Trophoblast cell (in vitro differentiated cells and primary cell): ENCODE measurements around the gene GLTP.

Experiments used
- DNase-seq, 2 donors: peaks; one replicate each; pipeline ENCODE4 v3.0.0-alpha.2; 2016
- H2AFZ ChIP-seq: 2 replicates; pipeline ENCODE4 v1.6.1; 2013; ENCODE audit warnings: low read length, moderate library complexity, mild to moderate bottlenecking; ENCODE audit not compliant: insufficient read depth, poor library complexity
- H2AK5ac ChIP-seq: 2 replicates; pipeline ENCODE4 v1.6.1; 2013; ENCODE audit warnings: mild to moderate bottlenecking, low read length
- H2BK120ac ChIP-seq: 2 replicates; pipeline ENCODE4 v1.6.1; 2013; ENCODE audit warnings: low read length, mild to moderate bottlenecking, moderate library complexity; ENCODE audit not compliant: insufficient read depth, poor library complexity
- H2BK12ac ChIP-seq: 2 replicates; pipeline ENCODE4 v1.6.1; 2013; ENCODE audit warnings: mild to moderate bottlenecking, low read length, moderate library complexity
- H2BK5ac ChIP-seq: 2 replicates; pipeline ENCODE4 v1.6.1; 2013; ENCODE audit warnings: low read length, low read depth, moderate library complexity, mild to moderate bottlenecking; ENCODE audit not compliant: poor library complexity
- H3K14ac ChIP-seq: 2 replicates; pipeline ENCODE4 v1.6.1; 2013; ENCODE audit warnings: mild to moderate bottlenecking, low read length
- H3K18ac ChIP-seq: 2 replicates; pipeline ENCODE4 v1.6.1; 2013; ENCODE audit warnings: mild to moderate bottlenecking, low read length
- H3K23ac ChIP-seq: 2 replicates; pipeline ENCODE4 v1.6.1; 2013; ENCODE audit warnings: low read length
- H3K27ac ChIP-seq: 2 replicates; pipeline ENCODE4 v1.5.1; 2013; ENCODE audit warnings: low read depth, mild to moderate bottlenecking, inconsistent platforms, low read length, moderate library complexity
- H3K27me3 ChIP-seq: 2 replicates; pipeline ENCODE4 v1.6.1; 2013; ENCODE audit warnings: inconsistent platforms, mild to moderate bottlenecking, low read length, moderate library complexity; ENCODE audit not compliant: insufficient read depth
- H3K36me3 ChIP-seq, 2 experiments: 1 replicate in 1 of 2; 2 replicates in 1 of 2; pipeline ENCODE4 v1.6.1; 2013; ENCODE audit warnings: low read length in 2 of 2, mild to moderate bottlenecking in 2 of 2, moderate library complexity in 1 of 2; ENCODE audit not compliant: insufficient read depth in 2 of 2, control insufficient read depth in 1 of 2
- H3K4ac ChIP-seq: 2 replicates; pipeline ENCODE4 v1.6.1; 2013; ENCODE audit warnings: low read depth, mild to moderate bottlenecking, low read length, moderate library complexity
- H3K4me1 ChIP-seq, 2 experiments: 1 replicate in 1 of 2; 2 replicates in 1 of 2; pipeline ENCODE4 v1.6.1; 2013; ENCODE audit warnings: low read length in 2 of 2, mild to moderate bottlenecking in 2 of 2, moderate library complexity in 1 of 2; ENCODE audit not compliant: insufficient read depth in 2 of 2, control insufficient read depth in 1 of 2
- H3K4me2 ChIP-seq: 2 replicates; pipeline ENCODE4 v1.6.1; 2013; ENCODE audit warnings: inconsistent platforms, mild to moderate bottlenecking, low read length, moderate library complexity
- H3K4me3 ChIP-seq: 2 replicates; pipeline ENCODE4 v1.5.1; 2013; ENCODE audit warnings: mild to moderate bottlenecking, low read depth, low read length, inconsistent platforms
- H3K79me1 ChIP-seq: one replicate; pipeline ENCODE4 v1.6.1; 2013; ENCODE audit warnings: low read length
- H3K79me2 ChIP-seq: 2 replicates; pipeline ENCODE4 v1.6.1; 2013; ENCODE audit warnings: low read length, mild to moderate bottlenecking; ENCODE audit not compliant: control insufficient read depth, insufficient read depth, poor library complexity
- H3K9ac ChIP-seq: 2 replicates; pipeline ENCODE4 v1.6.1; 2013; ENCODE audit warnings: mild to moderate bottlenecking, low read length
- H3K9me3 ChIP-seq: 2 replicates; pipeline ENCODE4 v1.6.1; 2013; ENCODE audit warnings: low read depth, mild to moderate bottlenecking, control low read depth, inconsistent platforms, low read length; ENCODE audit not compliant: insufficient read depth
- H4K12ac ChIP-seq: 2 replicates; pipeline ENCODE4 v1.6.1; 2013; ENCODE audit warnings: low read depth, mild to moderate bottlenecking, low read length, moderate library complexity
- H4K8ac ChIP-seq: 2 replicates; pipeline ENCODE4 v1.6.1; 2013; ENCODE audit warnings: low read depth, mild to moderate bottlenecking, low read length, moderate library complexity
- H4K91ac ChIP-seq: one replicate; pipeline ENCODE4 v1.6.1; 2013; ENCODE audit warnings: low read depth, mild to moderate bottlenecking, low read length, moderate library complexity
- WGBS: extraction: QIAGEN DNeasy Blood & Tissue Kit; methylation state at CpG from one replicate; pipeline ENCODE4 v1.1.7; 2013; ENCODE audit warnings: missing lambda C conversion rate; ENCODE audit not compliant: insufficient read length, insufficient coverage; ENCODE audit errors: extremely low coverage; 5-methylcytosine and 5-hydroxymethylcytosine counted together

The GLTP gene

DNA sequence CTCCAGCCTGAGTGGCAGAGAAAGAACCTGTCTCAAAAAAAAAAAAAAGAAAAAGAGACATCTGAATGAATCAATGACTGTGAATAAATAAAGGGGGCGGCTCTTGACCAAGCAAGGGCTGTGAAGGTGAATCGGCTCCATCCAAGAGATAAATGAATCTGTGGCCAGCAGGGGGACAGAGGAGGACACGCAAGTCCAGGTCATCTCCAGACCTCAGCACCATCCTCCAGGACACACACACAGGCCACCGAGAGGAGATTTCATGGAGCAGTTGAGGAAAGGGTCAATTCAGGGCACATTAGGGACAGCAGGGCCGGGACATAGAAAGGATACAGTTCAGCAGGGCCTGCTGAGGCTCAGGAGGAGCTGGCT, 68.7 kb downstream of the GLTP start:
- Histone ChIP-seq H2BK12ac (no peak overlapping the region), H2AFZ (no peak overlapping the region), H3K79me2 (no peaks in the 10 kb centered on the region), H3K23ac (no peak overlapping the region), H2BK120ac (no peak overlapping the region), H2AK5ac (no peak overlapping the region), H3K9me3 (peaks cover 4% of the 10 kb centered on the region), H3K4ac (no peak overlapping the region), H3K79me1 (no peaks in the 10 kb centered on the region), H3K27ac (no peak overlapping the region), H3K14ac (no peak overlapping the region), H3K4me1 (no peaks in the 10 kb centered on the region), H4K91ac (no peak overlapping the region), H3K4me2 (no peak overlapping the region), H3K18ac (no peak overlapping the region), H3K36me3 (no peaks in the 10 kb centered on the region), H3K4me3 (no peak overlapping the region), H4K12ac (no peak overlapping the region), H3K9ac (no peak overlapping the region), H3K27me3 (no peaks in the 10 kb centered on the region), H4K8ac (no peak overlapping the region), H2BK5ac (no peak overlapping the region)
- no CpG with 5 or more reads among the region's 5 CpGs for WGBS
- DNase-seq, result no peak

DNA sequence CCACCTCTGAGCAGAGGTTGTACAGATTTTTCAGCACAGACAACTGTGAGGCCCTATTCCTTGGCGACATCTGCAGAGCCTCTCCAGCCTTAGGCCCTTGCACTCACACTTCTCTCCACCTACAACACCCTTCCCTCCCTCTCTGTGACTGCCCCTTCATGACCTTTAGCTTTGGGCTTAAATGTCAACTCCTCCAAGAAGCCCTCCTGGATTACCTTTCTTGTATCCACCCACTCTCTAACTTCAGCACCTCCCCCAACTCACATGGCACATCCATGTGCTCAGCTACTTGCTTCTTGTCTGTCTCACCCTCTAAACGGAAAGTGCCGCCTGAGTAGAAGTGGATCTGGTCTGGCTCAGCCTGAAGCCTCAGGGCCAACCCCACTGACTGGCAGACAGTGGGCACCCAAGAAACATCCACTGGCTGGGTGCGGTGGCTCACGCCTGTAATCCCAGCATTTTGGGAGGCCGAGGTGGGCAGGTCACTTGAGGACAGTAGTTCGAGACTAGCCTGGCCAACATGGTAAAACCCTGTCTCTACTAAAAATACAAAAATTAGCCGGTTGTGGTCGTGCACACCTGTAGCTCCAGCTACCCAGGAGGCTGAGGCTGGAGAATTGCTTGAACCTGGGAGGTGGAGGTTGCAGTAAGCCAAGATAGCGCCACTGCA, 69.3 kb downstream of the GLTP start:
- H3K14ac ChIP-seq, result no peak overlapping the region
- no peak overlapping the region for H3K4me3 ChIP-seq
- H2AK5ac ChIP-seq, result no peak overlapping the region
- H3K4me2 ChIP-seq, result no peak overlapping the region
- no peak overlapping the region for H2BK5ac ChIP-seq
- no peaks in the 10 kb centered on the region for H3K79me1 ChIP-seq
- no peaks in the 10 kb centered on the region for H3K36me3 ChIP-seq
- H3K18ac ChIP-seq, result no peak overlapping the region
- H2AFZ ChIP-seq, result no peak overlapping the region
- H3K9ac ChIP-seq, result no peak overlapping the region
- H3K27ac ChIP-seq, result no peak overlapping the region
- H3K9me3 ChIP-seq, result peaks cover 4% of the 10 kb centered on the region
- no peak overlapping the region for H3K4ac ChIP-seq
- no peak for DNase-seq
- no CpG with 5 or more reads among the region's 10 CpGs for WGBS
- H3K27me3 ChIP-seq, result no peaks in the 10 kb centered on the region
- no peak overlapping the region for H4K12ac ChIP-seq
- no peak overlapping the region for H2BK120ac ChIP-seq
- no peak overlapping the region for H3K23ac ChIP-seq
- H4K91ac ChIP-seq, result no peak overlapping the region
- H3K4me1 ChIP-seq, result no peaks in the 10 kb centered on the region
- H3K79me2 ChIP-seq, result no peaks in the 10 kb centered on the region
- no peak overlapping the region for H2BK12ac ChIP-seq
- H4K8ac ChIP-seq, result no peak overlapping the region

DNA sequence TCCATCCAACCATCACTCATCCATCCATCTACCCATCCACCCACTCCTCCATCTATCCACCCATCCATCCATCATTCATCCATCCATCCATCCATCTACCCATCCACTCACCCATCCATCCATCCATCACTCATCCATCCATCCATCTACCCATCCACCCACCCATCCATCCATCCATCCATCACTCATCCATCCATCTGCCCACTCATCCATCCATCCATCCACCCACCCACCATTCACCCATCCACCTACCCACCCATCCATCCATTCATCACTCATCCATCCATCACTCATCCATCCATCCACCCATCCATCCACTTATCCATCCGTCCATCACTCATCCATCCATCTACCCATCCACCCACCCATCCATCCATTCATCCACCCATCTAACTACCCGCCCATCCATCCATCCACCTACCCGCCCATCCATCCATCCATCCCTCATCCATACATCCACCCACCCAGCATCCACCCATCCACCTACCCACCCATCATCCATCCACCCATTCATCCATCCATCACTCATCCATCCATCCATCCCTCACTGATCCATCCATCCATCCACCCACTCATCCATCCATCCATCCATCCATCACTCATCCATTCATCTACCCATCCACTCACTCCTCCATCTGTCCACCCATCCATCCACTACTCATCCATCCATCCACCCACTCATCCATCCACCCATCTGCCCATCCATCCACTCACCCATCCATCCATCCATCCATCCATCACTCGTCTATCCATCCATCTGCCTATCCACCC, 71.3 kb downstream of the GLTP start:
- H4K8ac ChIP-seq, result no peak overlapping the region
- no peak overlapping the region for H3K23ac ChIP-seq
- no peaks in the 10 kb centered on the region for H3K27me3 ChIP-seq
- no peak overlapping the region for H2BK120ac ChIP-seq
- H2BK12ac ChIP-seq, result no peak overlapping the region
- no peaks in the 10 kb centered on the region for H3K79me1 ChIP-seq
- no peak overlapping the region for H3K4ac ChIP-seq
- no peak overlapping the region for H2BK5ac ChIP-seq
- H3K79me2 ChIP-seq, result no peaks in the 10 kb centered on the region
- no peak for DNase-seq
- H4K91ac ChIP-seq, result no peak overlapping the region
- no peak overlapping the region for H2AFZ ChIP-seq
- H2AK5ac ChIP-seq, result no peak overlapping the region
- no peaks in the 10 kb centered on the region for H3K36me3 ChIP-seq
- peaks cover 4% of the 10 kb centered on the region for H3K9me3 ChIP-seq
- no peak overlapping the region for H3K18ac ChIP-seq
- H3K4me2 ChIP-seq, result no peak overlapping the region
- H3K27ac ChIP-seq, result no peak overlapping the region
- H3K4me3 ChIP-seq, result no peak overlapping the region
- WGBS, result 99% methylated on average over 3 of the region's 4 CpGs
- no peak overlapping the region for H3K14ac ChIP-seq
- no peak overlapping the region for H4K12ac ChIP-seq
- no peaks in the 10 kb centered on the region for H3K4me1 ChIP-seq
- H3K9ac ChIP-seq, result no peak overlapping the region

- H4K8ac ChIP-seq, result no peak overlapping the region
- no peak overlapping the region for H3K14ac ChIP-seq
- H3K23ac ChIP-seq, result no peak overlapping the region
- no peak overlapping the region for H4K91ac ChIP-seq
- DNase-seq, result no peak
- no peak overlapping the region for H2BK12ac ChIP-seq
- no peaks in the 10 kb centered on the region for H3K79me1 ChIP-seq
- no peaks in the 10 kb centered on the region for H3K27me3 ChIP-seq
- no peaks in the 10 kb centered on the region for H3K79me2 ChIP-seq
- H3K27ac ChIP-seq, result no peak overlapping the region
- H2AK5ac ChIP-seq, result no peak overlapping the region
- no peak overlapping the region for H3K18ac ChIP-seq
- no peak overlapping the region for H2BK5ac ChIP-seq
- no peak overlapping the region for H3K9ac ChIP-seq
- no peak overlapping the region for H3K4me2 ChIP-seq
- H3K36me3 ChIP-seq, result no peaks in the 10 kb centered on the region
- no peak overlapping the region for H2AFZ ChIP-seq
- no peak overlapping the region for H3K4me3 ChIP-seq
- peaks cover 4% of the 10 kb centered on the region for H3K9me3 ChIP-seq
- no peak overlapping the region for H4K12ac ChIP-seq
- H3K4me1 ChIP-seq, result no peaks in the 10 kb centered on the region
- no CpG with 5 or more reads among the region's 12 CpGs for WGBS
- no peak overlapping the region for H3K4ac ChIP-seq
- no peak overlapping the region for H2BK120ac ChIP-seq
Observed at GRCh38 chr12:109807954-109808643, 72.2 kb downstream of the GLTP start.
